ENCODE data around the gene HOGA1.

The HOGA1 gene

DNA sequence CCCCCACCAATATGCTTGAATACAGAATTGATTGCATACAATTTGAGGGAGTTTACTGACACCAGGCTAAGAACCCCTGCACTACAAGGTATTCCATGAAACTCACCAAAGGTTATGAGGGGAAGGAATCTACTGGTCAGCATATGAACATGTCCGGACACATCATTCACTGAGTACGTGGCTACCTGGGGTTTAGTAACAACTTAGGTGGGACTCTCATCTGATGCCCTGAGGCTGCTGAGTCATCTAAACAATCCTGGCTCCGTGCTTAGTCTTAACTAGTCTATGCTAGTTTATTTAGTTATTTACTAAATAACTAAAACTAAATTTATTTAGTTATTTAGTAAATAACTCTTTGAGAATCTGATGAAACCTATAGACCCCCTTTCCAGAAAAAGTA lies 67.6 kb downstream of the HOGA1 start:
- DNase-seq = no peak

GRCh38 chr10:97656777-97657176 lies 72.6 kb downstream of the HOGA1 start:
- DNase-seq = no peak

DNA sequence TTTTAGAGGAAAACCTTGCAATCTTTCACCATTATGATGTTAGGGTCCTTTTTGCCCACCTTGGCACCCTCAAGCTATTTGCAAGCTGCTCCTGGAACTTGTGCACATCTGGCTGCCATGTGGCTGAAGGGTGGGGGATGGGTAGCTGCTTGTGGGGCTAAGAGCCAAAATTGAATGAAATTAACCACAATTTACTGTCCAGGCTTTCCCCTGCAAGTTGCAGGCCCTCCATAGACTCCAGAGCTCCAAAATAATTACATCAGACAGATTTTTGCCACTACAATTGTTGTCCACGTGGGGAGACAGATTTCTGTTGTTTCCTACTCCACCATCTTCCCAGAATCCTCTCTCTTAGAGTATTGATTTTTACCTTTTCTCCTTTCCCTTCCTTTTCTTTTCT lies 75.4 kb downstream of the HOGA1 start:
- no peak for DNase-seq
